ENCODE data around the gene SLC30A2. TPM values are rescaled to one million over a fixed set of nuclear protein-coding genes. Genes with fewer than 3 reads are reported as not detected.
A peak's percentile ranks its signal among the peaks of the same experiment; 100 is the strongest.

SLC30A2 gene
- total and polyA plus RNA-seq, 10 of the 15 experiments (the other 5 are each of a cell fraction or from before 2014, with no cell fraction given): 0.13 TPM; not detected in 9

DNA sequence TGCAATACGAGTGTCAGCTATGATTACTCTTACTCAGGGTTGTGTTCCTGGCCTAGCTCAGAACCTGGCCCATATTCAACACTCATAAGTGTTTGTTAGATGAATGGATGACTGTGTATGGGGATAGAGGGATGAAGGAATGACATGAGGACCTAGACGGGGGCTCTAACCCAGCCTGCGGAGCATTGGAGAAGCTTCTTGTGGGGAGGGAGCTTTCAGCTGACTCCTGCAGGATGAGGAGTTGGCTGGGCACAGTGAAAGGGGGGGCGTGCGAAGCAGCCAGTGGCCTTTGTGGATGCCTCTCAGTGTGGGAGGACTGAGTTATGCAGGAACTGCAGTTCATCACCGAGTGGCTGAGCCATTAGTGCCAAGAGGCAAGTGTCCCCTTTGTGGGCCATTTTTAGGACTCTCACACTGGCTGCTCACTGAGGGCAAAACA, 25.6 kb downstream of the SLC30A2 start:
- H2AFZ ChIP-seq (ENCODE audit: control insufficient read depth, low read depth, low read length): no peak overlapping the region
- no peaks in the 10 kb centered on the region for H4K20me1 ChIP-seq (ENCODE audit: control insufficient read depth, insufficient read depth)
- no peak for FAIRE-seq
- ChIA-PET CTCF (interaction anchor here (1.1 kb wide), 1 partner anchor 15 kb away, joined by 4 read pairs; no protein-coding TSS in a partner anchor), POLR2A (no interaction called here), SMC1A (ENCODE audit: uncharacterized antibody, unreplicated experiment) (interaction anchor here (0.6 to 0.9 kb wide), 2 partner anchors 9 to 125 kb away, joined by 3 read pairs; no protein-coding TSS in a partner anchor), RAD21 (ENCODE audit: unreplicated experiment) (no interaction called here)
- in situ Hi-C loops (cut with MboI): no loop called here
- H3K4me2 ChIP-seq (ENCODE audit: control insufficient read depth, insufficient read depth): no peak overlapping the region
- BruUV-seq (replicated peaks): no TSS peak
- H3K4me3 ChIP-seq: no peak overlapping the region
- ATAC-seq: no peak
- peaks cover 8% of the 10 kb centered on the region; the same call in 1 of the 2 replicates for H3K4me1 ChIP-seq (ENCODE audit: control insufficient read depth, insufficient read depth, low read length)
- DNase-seq (ENCODE audit: low read depth, low spot score): no peak
- no peak overlapping the region for H3K9ac ChIP-seq (ENCODE audit: control insufficient read depth, insufficient read depth, low read length)
- H3K9me3 ChIP-seq (replicated peaks; ENCODE audit: control insufficient read depth, insufficient read depth, low read length): no peaks in the 10 kb centered on the region
- H3K27me3 ChIP-seq (replicated peaks in 1 of 2; ENCODE audit: control insufficient read depth in 2 of 2, insufficient read depth in 2 of 2, low read length in 1 of 2): no peaks in the 10 kb centered on the region; a peak in 3 of 4 replicates
- no peak overlapping the region for H3K27ac ChIP-seq (ENCODE audit: control insufficient read depth, insufficient read depth)
- intact Hi-C loops (cut with micrococcal nuclease; ENCODE audit: unreplicated experiment): no loop called here
- H3K36me3 ChIP-seq (ENCODE audit: control insufficient read depth in 2 of 2, insufficient read depth in 2 of 2, low read length in 1 of 2): no peaks in the 10 kb centered on the region
- TF ChIP-seq POU2F2 (IDR thresholded peaks at IDR 0.05; ENCODE audit: borderline replicate concordance, low read depth, low read length) (peak; percentile 31; the same call in 1 of the 3 replicates), ZBTB33 (IDR thresholded peaks at IDR 0.05) (no peak), EP300 (IDR thresholded peaks at IDR 0.05; ENCODE audit: borderline replicate concordance in 1 of 2, control insufficient read depth in 1 of 2, low read depth in 2 of 2, low read length in 2 of 2) (no peak), SMAD5 (IDR thresholded peaks at IDR 0.05; ENCODE audit: low read depth) (no peak), ATF3 (IDR thresholded peaks at IDR 0.05; ENCODE audit: borderline replicate concordance, extremely low read depth, low read depth, low read length) (no peak), BRCA1 (IDR thresholded peaks at IDR 0.05; ENCODE audit: low read depth, low read length) (no peak), YBX1 (IDR thresholded peaks at IDR 0.05) (no peak), SREBF1 (IDR thresholded peaks at IDR 0.05; ENCODE audit: low read length) (no peak), SREBF2 (IDR thresholded peaks at IDR 0.05; ENCODE audit: low read length) (no peak), ATF2 (IDR thresholded peaks at IDR 0.05; ENCODE audit: low read length) (no peak), MYB (IDR thresholded peaks at IDR 0.05; ENCODE audit: borderline replicate concordance, low read depth, low read length) (no peak), KDM1A (IDR thresholded peaks at IDR 0.05; ENCODE audit: borderline replicate concordance) (no peak), ZNF274 (IDR thresholded peaks at IDR 0.05; ENCODE audit: insufficient read depth, insufficient read length) (no peak)
- TF ChIP-seq, protein P1, sequence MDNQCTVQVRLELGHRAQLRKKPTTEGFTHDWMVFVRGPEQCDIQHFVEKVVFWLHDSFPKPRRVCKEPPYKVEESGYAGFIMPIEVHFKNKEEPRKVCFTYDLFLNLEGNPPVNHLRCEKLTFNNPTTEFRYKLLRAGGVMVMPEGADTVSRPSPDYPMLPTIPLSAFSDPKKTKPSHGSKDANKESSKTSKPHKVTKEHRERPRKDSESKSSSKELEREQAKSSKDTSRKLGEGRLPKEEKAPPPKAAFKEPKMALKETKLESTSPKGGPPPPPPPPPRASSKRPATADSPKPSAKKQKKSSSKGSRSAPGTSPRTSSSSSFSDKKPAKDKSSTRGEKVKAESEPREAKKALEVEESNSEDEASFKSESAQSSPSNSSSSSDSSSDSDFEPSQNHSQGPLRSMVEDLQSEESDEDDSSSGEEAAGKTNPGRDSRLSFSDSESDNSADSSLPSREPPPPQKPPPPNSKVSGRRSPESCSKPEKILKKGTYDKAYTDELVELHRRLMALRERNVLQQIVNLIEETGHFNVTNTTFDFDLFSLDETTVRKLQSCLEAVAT (IDR thresholded peaks at IDR 0.05): peak; percentile 36; the same call in 1 of the 2 replicates
- TF ChIP-seq, protein P2, sequence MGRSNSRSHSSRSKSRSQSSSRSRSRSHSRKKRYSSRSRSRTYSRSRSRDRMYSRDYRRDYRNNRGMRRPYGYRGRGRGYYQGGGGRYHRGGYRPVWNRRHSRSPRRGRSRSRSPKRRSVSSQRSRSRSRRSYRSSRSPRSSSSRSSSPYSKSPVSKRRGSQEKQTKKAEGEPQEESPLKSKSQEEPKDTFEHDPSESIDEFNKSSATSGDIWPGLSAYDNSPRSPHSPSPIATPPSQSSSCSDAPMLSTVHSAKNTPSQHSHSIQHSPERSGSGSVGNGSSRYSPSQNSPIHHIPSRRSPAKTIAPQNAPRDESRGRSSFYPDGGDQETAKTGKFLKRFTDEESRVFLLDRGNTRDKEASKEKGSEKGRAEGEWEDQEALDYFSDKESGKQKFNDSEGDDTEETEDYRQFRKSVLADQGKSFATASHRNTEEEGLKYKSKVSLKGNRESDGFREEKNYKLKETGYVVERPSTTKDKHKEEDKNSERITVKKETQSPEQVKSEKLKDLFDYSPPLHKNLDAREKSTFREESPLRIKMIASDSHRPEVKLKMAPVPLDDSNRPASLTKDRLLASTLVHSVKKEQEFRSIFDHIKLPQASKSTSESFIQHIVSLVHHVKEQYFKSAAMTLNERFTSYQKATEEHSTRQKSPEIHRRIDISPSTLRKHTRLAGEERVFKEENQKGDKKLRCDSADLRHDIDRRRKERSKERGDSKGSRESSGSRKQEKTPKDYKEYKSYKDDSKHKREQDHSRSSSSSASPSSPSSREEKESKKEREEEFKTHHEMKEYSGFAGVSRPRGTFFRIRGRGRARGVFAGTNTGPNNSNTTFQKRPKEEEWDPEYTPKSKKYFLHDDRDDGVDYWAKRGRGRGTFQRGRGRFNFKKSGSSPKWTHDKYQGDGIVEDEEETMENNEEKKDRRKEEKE (IDR thresholded peaks at IDR 0.05): no peak
- no peaks in the 10 kb centered on the region for H3K79me2 ChIP-seq (ENCODE audit: control insufficient read depth, insufficient read depth, low read length)
- 45% methylated on average over 6 of the region's 6 CpGs for WGBS (ENCODE audit: insufficient coverage, insufficient replicate concordance, low lambda C conversion rate, missing lambda C conversion rate)
